ENCODE measurements around the gene KRT86.
"Not testable (repeated sequence)": the region's sequence is repeated elsewhere in the genome, so short reads cannot be mapped to it uniquely, and the experiment has no call there.

KRT86 gene

DNA sequence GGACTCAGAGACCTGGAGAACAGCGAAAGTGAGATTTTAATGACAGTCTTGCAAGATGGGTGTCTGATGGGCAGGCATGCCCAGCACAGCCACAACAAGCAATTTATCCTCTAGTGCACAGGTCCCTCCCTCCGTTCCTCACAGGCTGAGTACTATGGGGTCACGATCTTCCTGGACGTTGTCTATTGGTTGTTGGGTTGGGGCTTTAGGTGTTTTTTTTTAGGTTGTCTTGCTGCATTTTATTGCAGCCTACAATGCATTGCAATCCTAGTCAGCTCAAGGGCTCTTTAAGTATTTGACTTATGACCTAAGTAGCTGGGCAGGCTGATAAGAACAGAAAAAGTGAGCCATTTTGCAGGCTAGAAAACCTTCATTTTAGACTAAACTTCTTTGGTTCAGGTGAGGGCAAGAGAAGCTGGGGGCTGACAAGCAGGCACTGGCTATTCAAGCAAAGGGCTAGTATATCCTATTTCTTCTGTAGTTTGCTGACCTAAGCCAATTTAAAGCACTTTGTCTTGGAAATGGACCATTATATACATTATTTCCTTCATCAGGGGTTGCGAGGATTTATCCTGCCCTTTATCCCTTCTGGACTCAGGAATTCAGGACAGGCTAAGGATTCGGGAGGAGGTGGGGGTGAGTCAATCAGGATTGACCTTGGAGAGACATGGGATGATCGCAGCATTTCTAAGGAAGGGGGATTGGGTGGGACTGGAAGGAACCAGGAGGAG is 35.4 kb upstream of the KRT86 start:
- no peak for DNase-seq (ENCODE audit: low spot score)

DNA sequence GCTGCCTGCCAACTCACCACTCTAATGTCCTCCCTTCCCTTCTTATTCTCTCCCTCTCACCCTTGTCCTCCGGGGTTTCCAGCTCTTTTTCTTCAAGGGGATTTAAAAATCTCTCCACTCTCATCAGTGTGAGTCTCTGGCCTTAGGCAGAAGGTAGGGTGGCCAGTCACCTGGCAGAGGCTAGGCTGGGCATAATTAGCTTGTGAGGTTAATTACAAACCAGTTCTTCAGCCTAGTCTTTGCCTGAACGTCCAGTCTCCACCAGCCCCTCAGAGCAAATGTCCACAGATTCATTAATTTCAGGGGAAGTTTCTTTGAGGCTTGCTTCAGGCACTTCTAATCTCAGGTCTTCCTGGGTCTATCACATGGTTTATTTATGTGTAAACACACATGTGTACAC is 34.7 kb upstream of the KRT86 start:
- DNase-seq (ENCODE audit: low spot score) = no peak

DNA sequence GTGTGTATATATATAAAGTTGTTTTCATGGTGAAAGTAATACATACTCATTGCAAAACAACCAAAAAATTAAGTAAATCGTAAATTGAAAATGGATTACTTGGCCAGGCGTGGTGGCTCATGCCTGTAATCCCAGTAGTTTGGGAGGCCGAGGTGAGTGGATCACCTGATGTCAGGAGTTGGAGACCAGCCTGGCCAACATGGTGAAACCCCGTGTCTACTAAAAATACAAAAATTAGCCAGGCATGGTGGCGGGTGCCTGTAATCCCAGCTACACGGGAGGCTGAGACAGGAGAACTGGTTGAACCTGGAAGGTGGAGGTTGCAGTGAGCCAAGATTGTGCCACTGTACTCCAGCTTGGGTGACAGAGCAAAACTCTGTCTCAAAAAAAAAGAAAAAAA is 34.2 kb upstream of the KRT86 start:
- DNase-seq (ENCODE audit: low spot score) = not testable (repeated sequence)

DNA sequence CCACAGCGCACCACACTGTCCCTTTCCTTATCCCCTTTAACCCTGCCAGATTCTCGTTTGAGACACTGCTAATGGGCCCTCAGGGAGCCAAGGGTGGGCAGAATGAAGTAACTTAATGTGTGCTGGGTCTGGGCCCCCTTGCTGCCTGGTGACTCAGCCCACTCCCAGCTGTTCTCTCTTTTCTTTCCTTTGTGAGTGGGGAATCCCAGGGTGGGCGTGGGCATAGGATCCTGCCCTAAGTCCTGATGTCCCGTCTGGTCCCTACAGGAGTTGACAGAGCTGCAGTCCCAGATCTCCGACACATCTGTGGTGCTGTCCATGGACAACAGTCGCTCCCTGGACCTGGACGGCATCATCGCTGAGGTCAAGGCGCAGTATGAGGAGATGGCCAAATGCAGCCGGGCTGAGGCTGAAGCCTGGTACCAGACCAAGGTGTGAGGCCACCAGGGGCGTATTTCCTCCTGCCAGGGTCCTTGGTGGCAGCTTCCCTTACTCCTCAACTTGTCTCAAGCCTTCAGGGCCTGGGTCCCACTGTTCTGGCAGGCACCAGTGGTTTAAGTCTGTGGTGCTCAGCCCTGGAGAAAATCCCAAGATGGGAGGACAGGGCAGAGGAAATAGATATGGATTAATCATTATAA is 33.1 kb upstream of the KRT86 start:
- DNase-seq (ENCODE audit: low spot score) = no peak

DNA sequence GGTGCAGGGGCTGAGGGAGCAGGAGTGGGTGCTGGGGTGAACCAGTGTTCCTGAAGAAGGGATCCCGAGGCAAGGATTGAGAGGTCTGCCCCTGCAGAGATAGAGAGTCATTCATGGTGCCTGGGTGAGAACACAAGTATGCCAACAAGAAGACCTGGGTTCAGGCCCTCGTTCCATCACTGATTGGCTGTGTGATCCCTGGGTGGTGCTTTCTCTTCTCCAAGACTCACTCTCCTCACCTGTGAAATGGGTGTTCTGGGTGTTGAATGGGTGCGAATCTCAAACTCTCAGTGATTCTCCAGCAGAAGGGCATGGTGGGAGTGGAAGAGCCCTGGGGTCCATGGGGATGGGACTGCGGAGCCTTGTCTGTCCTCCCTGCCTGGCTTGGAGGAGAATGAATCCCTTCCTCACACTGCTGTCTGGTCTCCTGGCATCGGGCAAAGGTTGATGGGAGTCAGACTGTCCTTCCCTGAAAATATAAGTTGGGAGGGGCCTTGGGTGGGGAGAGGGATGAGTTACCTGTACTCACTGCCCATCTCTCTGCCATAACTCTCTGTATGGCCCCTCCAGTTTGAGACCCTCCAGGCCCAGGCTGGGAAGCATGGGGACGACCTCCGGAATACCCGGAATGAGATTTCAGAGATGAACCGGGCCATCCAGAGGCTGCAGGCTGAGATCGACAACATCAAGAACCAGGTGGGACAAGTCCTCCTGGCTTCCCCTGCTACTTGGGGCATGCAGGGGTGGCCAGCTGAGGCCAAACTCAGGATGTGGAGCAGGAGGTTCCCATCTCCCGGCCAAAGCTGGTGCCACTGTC is 31.8 kb upstream of the KRT86 start:
- no peak for DNase-seq (ENCODE audit: low spot score)

DNA sequence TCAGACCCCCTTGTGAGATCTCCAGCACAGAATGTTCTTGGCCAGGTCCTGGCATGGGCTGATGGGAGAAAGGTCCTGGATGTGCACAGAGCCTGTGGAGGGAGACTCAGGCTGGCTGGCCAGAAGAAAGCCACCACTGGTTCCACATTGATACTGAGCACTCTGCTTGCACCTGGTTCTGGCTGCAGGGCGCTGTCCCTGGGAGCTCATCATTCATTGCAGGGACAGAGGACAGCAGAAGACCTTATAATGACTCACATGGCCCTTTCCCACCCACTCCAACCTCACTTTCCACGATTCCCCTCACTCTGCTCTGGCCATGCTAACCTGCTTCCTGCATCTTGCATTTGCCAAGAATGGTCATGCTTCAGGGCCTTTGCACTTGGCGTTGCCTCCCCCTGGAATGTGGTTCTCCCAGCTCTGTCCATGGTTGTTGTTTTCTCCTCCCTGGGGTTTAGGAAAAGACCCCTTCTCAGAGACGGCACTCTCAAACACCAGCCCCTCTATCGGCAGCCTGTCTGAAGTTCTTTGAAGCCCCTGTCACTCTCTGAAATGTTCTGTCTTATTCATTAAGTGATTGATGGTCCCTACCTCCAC is 31.1 kb upstream of the KRT86 start:
- DNase-seq (ENCODE audit: low spot score) = no peak

DNA sequence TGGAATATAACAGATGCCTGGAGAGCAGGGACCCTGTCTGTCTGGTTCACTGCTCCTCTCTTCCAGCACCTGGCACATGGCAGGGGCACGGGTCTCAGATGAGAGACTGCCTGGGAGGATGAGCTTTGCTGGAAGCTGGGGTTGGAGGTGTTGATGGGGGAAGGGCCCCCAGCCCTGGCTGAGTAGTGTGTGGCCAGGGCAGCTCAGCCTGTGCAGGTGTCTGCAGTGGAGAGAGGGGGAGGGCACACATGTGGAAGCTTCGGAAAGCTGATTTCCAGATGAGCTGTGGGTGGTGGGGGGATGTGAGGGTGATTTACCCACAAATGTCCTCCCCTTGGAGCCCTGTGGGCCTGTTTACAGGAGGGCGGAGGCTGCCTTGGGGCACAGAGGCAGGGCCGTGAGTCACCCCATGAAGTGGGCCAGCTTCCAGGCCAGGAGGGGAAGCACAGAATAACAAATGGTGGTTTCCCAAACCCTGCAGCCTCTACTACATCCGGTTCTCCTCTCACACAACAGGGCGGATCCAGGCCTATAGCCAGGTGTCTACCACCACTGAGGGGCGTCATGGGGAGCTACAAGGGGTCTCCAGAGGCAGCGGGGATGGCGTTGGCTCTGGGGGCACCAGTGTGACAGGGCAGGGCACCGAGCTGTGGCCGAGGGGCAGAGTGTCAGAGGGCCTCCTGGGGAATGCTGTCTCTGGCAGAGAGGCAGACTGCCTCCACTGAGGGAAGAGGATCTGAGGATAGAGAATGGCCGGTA is 30.4 kb upstream of the KRT86 start:
- peak; percentile 68 for DNase-seq (ENCODE audit: low spot score)

DNA sequence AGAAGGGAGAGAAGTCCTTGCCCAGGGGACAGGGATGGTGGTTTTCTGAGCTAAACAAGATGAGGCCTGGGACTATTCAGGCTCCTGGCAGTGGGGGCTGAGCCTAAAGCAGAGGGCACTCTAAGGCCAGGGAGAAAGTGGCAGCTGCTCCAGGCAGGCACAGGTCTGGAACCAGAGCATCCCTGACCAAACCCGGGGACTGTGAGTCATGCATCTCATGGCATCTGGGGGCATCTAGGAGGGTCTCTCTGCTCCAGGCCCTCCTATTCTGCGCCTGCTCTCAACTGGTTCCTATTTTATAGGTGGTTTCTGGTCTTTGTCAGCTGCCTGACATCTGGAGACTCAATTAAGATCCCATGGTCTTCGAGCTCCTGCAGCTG is 29.8 kb upstream of the KRT86 start:
- no peak for DNase-seq (ENCODE audit: low spot score)

DNA sequence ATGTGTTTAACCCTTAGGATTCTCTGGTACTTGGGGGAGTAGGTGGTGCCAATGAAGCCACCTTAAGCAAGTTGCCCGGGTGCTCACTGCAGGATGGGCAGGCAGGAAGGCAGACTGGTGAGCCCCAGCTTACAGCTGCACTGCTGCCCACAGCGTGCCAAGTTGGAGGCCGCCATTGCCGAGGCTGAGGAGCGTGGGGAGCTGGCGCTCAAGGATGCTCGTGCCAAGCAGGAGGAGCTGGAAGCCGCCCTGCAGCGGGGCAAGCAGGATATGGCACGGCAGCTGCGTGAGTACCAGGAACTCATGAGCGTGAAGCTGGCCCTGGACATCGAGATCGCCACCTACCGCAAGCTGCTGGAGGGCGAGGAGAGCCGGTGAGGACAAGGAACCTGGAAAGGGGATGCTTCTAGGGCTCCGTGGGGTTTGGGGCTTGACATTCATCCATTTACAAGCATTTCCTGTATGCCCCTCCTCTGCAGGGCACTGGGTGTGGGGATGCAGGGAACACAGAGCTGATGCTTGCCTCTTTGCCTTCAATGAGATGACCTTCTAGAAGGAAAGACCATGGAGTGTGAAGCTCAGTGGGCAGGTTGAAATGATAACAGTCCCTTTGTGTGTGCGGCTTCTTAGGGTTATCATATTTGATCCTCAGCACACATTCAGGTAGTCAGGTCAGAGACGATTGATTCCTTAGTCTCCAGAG is 29.0 kb upstream of the KRT86 start:
- DNase-seq (ENCODE audit: low spot score) = no peak

DNA sequence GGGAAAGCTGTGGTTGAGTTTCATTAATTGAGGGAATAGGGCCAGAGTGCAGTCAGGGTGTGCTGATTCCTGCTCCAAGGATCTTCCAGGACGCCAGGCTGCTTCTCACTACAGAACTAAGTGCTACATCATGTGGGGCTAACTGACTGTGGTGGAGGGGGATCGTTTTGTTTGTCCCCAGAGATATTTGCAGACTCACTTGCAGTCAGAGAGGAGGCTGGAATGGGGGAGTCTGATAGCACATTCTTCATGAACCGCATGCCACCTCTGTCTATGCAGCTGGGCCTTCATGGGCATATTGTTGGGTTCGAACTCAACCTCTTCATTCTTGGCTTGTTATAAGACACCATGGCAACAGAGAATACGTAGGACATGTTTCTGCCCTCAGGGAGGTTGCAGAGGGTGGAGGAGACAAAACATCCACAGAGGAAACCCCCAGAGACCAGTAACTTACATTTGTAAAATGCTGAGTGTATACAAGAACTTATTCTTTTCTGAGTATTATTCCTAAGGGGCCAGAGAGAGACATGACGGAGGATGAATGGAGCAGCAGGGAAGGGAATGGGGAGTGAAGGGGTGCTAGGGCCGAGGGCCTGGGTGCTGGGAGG is 28.4 kb upstream of the KRT86 start:
- DNase-seq (ENCODE audit: low spot score) = no peak

DNA sequence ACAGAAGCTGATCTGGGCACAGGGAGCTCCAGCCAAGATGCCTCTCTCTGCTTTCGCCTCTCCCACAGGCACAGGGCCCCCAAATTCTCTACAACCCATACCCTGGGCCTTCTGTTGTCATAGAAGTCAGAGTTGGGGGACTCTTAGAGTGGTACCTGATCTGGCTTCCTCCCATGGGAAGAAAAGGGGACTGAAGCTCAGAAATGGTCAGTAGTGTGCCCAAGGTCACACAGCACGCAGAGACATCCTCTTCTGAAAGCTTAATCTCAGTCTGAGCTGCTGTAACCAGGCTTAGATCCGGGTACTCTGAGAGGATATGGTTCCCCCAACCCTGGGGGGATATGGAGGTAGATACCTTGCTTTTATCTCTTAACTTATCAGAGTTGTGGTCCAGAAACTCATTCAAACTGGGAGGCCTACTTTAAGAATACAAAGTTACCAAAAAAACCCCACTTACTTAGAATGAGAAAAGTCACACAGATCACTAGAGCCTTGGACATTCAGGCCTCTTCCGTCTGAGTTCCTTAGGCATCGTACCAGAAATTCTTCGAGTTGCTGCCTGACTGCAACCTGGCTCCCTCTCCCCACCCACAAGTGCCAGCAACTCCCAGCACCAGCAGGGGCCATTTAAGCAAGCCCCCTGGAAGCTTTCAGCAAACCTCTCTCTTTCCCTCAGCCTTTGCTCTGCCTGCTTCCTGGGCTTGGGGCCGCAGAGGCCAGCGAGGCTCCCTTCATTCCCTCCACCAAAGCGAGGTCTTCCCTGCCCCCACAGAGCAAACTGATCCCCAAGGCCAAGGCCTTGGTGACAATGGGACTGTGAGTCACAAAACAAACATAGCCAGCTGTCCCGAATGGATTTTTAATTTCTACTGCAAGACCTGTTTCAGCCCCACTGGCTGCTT is 27.5 kb upstream of the KRT86 start:
- DNase-seq (ENCODE audit: low spot score) = no peak

DNA sequence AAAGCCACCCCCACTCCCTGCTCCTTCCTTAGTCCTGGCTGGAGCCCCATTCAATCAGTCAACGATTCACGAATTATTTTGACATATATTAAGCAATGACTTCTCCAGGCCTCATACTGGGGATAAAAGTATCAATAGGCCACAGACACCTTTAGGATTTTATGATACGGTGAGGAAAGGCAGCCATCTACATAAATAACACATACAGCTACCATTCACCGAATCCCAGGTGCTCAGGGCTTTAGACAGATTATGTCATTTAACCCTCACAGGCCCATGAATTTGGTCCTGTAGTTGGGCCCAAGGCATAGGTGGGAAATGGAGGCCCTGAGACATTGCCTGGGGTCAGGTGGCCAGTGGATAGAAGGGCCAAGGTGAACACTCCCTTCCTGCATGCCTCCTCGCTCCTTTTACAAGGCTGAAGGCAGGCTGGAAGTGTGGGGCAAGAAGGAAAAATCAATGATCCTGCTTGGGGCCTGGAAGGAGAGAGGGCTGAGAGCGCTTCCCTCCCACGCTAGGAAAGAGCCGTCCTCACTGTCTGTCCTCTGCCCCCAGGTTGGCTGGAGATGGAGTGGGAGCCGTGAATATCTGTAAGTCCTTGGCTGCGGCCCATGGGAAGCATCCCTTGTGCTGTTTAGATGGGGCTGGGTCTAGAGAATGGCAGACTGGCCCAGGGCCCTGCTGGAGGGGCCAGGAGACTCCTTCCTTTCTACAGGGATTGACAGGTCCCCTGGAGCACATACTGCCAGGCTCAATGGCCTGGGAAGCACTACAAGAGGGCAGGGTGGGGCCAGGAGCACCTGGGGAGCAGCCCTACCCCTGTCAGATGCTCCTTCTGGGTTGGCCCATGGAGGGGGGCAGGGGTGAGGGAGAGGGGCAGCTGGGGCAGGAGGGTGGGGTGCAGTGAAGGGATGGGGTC is 26.6 kb upstream of the KRT86 start:
- no peak for DNase-seq (ENCODE audit: low spot score)

DNA sequence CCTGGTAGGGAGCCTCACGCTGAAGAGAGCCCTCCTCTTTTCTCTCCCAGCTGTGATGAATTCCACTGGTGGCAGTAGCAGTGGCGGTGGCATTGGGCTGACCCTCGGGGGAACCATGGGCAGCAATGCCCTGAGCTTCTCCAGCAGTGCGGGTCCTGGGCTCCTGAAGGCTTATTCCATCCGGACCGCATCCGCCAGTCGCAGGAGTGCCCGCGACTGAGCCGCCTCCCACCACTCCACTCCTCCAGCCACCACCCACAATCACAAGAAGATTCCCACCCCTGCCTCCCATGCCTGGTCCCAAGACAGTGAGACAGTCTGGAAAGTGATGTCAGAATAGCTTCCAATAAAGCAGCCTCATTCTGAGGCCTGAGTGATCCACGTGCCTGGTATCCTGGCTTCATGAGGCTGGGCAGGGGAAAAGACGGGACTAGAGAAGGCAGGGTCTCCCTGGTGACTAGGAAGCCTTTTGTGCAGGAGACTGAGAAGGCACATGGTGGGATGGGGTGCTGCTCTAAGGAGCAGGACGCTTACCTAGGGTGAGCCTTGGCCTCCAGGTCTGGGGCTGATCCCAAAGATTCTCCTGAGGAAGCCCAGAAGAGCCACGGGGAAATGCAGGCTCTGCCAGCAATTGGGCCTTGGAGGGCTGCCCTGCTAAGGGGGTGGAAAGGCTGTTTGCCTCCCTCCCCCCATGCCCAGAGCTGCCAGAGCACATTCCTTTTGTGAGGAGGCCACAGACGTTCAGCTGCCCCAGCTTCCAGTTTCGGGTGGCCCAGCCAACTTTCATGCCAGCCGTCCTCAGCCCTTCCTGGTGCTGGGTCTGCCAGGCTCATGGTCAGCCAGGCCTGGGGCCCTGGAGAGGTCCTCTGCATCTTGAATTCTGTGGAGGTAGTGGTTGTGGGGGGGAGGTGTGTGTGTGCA is 25.6 kb upstream of the KRT86 start:
- no peak for DNase-seq (ENCODE audit: low spot score)

DNA sequence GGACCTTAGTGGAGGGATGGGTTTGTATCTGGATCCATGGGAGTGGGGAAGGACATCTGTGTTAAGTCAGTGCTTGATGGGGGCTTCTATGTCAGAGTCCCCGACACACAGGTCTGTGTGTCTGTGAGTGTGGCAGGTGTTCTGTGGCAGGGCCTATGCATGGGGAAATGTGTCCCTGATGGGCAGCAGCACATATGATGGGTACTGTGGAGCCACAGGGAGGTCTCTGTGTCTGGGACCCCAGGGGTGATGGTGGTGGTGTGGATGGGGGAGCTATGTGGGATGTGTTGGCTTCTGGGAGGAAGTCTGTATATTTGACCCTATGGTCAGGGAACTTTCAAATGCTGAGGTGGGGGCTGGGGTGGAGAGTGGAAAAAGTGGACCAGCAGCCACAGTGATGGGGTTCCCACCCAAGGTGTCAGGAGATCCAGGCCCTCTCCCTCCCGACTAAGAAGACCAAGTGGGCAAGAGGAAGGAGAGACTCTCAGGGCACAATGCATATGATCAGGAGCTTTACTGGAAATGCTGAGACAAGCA is 24.9 kb upstream of the KRT86 start:
- no peak for DNase-seq (ENCODE audit: low spot score)

DNA sequence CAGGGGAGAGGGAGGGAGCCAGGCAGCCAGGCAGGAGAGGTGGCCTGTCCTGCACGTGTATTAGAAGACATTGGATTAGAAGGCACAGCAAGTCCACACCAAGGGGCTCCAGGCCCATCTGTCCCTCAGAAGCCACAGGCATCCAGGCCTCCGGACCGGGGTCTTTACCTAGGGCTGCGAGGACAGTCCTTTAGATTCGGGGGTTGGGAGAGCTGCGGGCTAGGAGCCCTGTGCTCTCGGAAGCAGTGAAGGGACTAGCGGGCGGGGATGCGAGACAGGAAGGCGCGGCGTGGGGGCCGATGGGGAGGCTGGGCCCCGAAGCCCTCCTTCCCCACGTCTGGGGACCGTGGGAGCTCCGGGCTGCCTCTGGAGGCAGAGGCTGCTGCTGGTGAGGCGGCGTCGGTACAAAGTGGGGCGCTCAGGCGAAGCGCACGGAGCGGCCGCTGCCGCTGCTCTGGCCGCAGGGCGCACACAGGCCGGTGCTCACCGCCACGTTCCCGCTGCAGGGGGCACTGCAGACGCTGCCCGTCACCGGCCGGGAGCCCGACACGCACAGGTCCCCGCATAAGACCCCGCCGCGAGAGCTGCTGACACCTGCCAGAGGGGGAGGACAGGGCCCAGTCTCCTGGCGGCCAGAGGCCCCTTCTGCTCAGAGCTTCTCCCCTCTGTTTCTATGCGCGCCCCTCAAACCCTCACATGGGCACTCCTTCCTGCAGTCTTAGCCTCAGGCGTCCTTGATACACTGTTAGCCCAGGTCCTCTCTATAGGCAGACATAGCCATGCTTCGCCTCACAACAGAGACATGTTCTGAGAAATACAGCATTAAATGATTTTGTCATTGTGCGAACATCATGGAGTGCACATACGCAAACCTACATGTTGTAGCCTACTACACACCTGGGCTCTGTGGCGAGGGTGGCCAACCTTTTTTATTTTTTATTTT is 24.1 kb upstream of the KRT86 start:
- DNase-seq (ENCODE audit: low spot score) = no peak

DNA sequence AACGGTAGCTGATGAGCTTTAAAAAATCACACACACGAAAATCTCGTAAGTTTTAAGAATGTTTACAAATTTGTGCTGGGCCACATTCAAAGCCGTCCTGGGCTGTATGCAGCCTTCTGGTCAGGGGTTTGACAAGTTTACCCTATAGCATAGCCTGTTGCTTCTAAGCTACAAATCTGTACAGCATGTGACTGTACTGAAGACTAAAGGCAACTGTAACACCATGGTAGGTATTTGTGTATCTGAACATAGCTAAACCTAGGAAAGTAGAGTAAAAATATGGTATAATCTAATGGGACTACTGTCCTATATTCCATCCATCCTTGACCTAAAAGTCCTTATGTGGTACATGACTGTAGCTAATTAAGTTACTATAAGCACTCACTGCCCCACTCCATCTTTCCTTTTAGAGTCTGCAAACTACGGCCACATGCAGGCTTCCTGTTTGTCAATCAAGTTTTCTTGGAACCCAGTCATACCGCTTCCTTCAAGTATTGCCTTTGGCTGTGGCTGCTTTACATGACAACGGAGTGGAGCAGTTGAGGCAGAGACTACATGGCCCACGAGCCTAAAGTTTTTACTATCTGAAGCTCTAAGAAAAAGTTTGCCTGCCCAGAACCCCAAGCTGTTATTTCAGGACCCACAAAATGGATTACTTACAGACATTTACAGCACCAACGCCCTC is 22.9 kb upstream of the KRT86 start:
- peak; percentile 22 for DNase-seq (ENCODE audit: low spot score)

Measured in CD4-positive, alpha-beta T cell treated with Interleukin-2 at 100 ng/mL for 4 hours (primary cell).